ENCODE results near the gene UBE2Q1.

The UBE2Q1 gene

GRCh38 chr1:154574716-154575115 is 16.3 kb upstream of the UBE2Q1 start:
- no peak for DNase-seq (ENCODE audit: low read depth)
- in situ Hi-C loops (cut with HindIII; ENCODE audit: low sequenced_read_pairs), result no loop called here
- no peak for TF ChIP-seq CTCF (IDR thresholded peaks at IDR 0.05; ENCODE audit: low read depth, low read length, missing control alignments)
- no peak overlapping the region for H3K4me3 ChIP-seq (ENCODE audit: low read depth, low read length)

- in situ Hi-C loops (cut with HindIII; ENCODE audit: low sequenced_read_pairs), result no loop called here
- no peak for DNase-seq (ENCODE audit: low read depth)
Measured at GRCh38 chr1:154573168-154573510, 14.7 kb upstream of the UBE2Q1 start.

GRCh38 chr1:154572468-154573167 is 14.2 kb upstream of the UBE2Q1 start:
- no peak for TF ChIP-seq CTCF (IDR thresholded peaks at IDR 0.05; ENCODE audit: low read depth, low read length, missing control alignments)
- in situ Hi-C loops (cut with HindIII; ENCODE audit: low sequenced_read_pairs), result no loop called here
- DNase-seq (ENCODE audit: low read depth), result no peak
- no peak overlapping the region for H3K4me3 ChIP-seq (ENCODE audit: low read depth, low read length)

More at GRCh38 chr1:154573168-154573510, 14.7 kb upstream of the UBE2Q1 start:
- TF ChIP-seq CTCF (IDR thresholded peaks at IDR 0.05; ENCODE audit: low read depth, low read length, missing control alignments), result no peak
- no peak overlapping the region for H3K4me3 ChIP-seq (ENCODE audit: low read depth, low read length)

GRCh38 chr1:154571964-154572288 is 13.5 kb upstream of the UBE2Q1 start:
- in situ Hi-C loops (cut with HindIII; ENCODE audit: low sequenced_read_pairs), result no loop called here
- DNase-seq (ENCODE audit: low read depth), result no peak
- no peak for TF ChIP-seq CTCF (IDR thresholded peaks at IDR 0.05; ENCODE audit: low read depth, low read length, missing control alignments)
- no peak overlapping the region for H3K4me3 ChIP-seq (ENCODE audit: low read depth, low read length)

GRCh38 chr1:154571244-154571963 is 12.9 kb upstream of the UBE2Q1 start:
- in situ Hi-C loops (cut with HindIII; ENCODE audit: low sequenced_read_pairs), result no loop called here
- DNase-seq (ENCODE audit: low read depth), result no peak
- no peak for TF ChIP-seq CTCF (IDR thresholded peaks at IDR 0.05; ENCODE audit: low read depth, low read length, missing control alignments)
- H3K4me3 ChIP-seq (ENCODE audit: low read depth, low read length), result no peak overlapping the region

GRCh38 chr1:154568157-154568815 is 9.8 kb upstream of the UBE2Q1 start:
- H3K4me3 ChIP-seq (ENCODE audit: low read depth, low read length), result peak overlapping the region; percentile 14
- no peak for TF ChIP-seq CTCF (IDR thresholded peaks at IDR 0.05; ENCODE audit: low read depth, low read length, missing control alignments)
- DNase-seq (ENCODE audit: low read depth), result no peak
- in situ Hi-C loops (cut with HindIII; ENCODE audit: low sequenced_read_pairs), result loop anchor here (5.0 kb wide), 1 partner anchor 289 kb away; no protein-coding TSS in a partner anchor

All from astrocyte of the cerebellum (primary cell).